Measurements from ENCODE around the gene C2CD3. TPM values are rescaled to one million over a fixed set of nuclear protein-coding genes. Genes with fewer than 3 reads are reported as not detected.

C2CD3 gene
- total RNA-seq, 1 experiment from 2014 or later = 22.0 TPM

DNA sequence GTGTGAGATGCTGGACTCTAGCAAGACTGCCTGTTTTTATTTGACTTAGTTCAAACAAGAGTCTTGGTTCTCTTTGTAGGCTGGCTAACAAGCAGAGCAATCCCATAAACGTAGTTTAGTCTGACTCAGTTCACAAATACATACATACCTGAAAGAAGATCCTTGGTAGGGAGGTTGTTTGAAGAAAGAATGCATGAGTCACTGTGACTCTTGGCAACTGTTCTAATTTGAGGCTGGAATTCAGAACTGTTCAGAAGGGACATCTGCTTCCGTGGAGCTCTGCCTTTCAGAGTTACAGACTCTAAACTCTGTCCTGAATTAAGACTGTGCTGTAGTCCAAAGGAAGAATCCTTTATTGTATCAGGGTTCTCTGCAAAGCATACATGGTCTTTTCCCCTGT lies 32.2 kb downstream of the C2CD3 start:
- DNase-seq = no peak
- H3K4me1 Mint-ChIP-seq = peaks cover 25 to 32% of the 10 kb centered on the region in 2 experiments
- H3K23ac ChIP-seq (ENCODE audit: insufficient read length, low read depth, low read length) = no peak overlapping the region

More for the DNA sequence above, 32.2 kb downstream of the C2CD3 start:
- no peak overlapping the region for H4K5ac ChIP-seq (ENCODE audit: insufficient read length, low read depth, low read length)
- no peak overlapping the region for H3K56ac ChIP-seq (ENCODE audit: insufficient read length, low read depth, low read length)
- no peak overlapping the region for H2BK20ac ChIP-seq (ENCODE audit: low read depth, low read length, poor library complexity, severe bottlenecking)
- no peaks in the 10 kb centered on the region for H3K79me2 ChIP-seq (ENCODE audit: insufficient read depth, low read length)
- H3K79me1 ChIP-seq (ENCODE audit: insufficient read depth, low read depth, low read length, poor library complexity, severe bottlenecking) = no peaks in the 10 kb centered on the region
- no peak overlapping the region for H4K8ac ChIP-seq (replicated peaks; ENCODE audit: insufficient read length, low read depth, low read length)
- no peak overlapping the region for H3K14ac ChIP-seq (ENCODE audit: insufficient read depth, low read length)
- H3K27me3 ChIP-seq (ENCODE audit: insufficient read depth, low read length) = no peaks in the 10 kb centered on the region
- no peak for TF ChIP-seq CTCF (conservative IDR thresholded peaks at IDR 0.05)
- H3K4me3 Mint-ChIP-seq = no peak overlapping the region
- no peak overlapping the region for H2AK5ac ChIP-seq (ENCODE audit: insufficient read length, low read length)
- H3K27ac ChIP-seq (ENCODE audit: insufficient read length, low read depth, low read length) = peak overlapping the region; percentile 95
- WGBS (ENCODE audit: extremely low coverage, insufficient read length, low lambda C conversion rate) = no CpG with 5 or more reads among the region's 2 CpGs
- no peak overlapping the region for H3K9ac ChIP-seq (ENCODE audit: extremely low read depth, insufficient read length, low read length)
- H2BK12ac ChIP-seq (ENCODE audit: insufficient read length, low read depth, low read length) = no peak overlapping the region
- H3K4me1 ChIP-seq (ENCODE audit: insufficient read depth, low read length) = peaks cover 3% of the 10 kb centered on the region; the same call in 1 of the 2 replicates
- no peak overlapping the region for H4K91ac ChIP-seq (ENCODE audit: insufficient read length, low read depth, low read length)
- H2BK120ac ChIP-seq (ENCODE audit: low read depth, low read length, poor library complexity, severe bottlenecking) = no peak overlapping the region
- peaks cover 0 to 22% (median 21%) of the 10 kb centered on the region in 3 experiments; a peak in 5 of 7 replicates for H3K36me3 Mint-ChIP-seq (ENCODE audit: insufficient read depth in 1 of 3, low read depth in 3 of 3)
- H3K9me3 ChIP-seq (ENCODE audit: control insufficient read depth, low read depth, low read length) = no peaks in the 10 kb centered on the region
- no peak overlapping the region for H3T11ph ChIP-seq (ENCODE audit: low read length)
- no peak overlapping the region for H2BK5ac ChIP-seq (ENCODE audit: insufficient read length, low read length)
- H2BK15ac ChIP-seq (ENCODE audit: low read depth, low read length) = no peak overlapping the region
- peak overlapping the region; percentile 50 to 79 (median 62); a peak in 5 of 7 replicates for H3K27ac Mint-ChIP-seq
- H3K27me3 Mint-ChIP-seq (ENCODE audit: low read depth) = no peaks in the 10 kb centered on the region
- H2AFZ ChIP-seq (ENCODE audit: low read length) = no peak overlapping the region
- H3K4me2 ChIP-seq (ENCODE audit: insufficient read depth, insufficient read length, low read length) = no peak overlapping the region
- H3K4ac ChIP-seq (ENCODE audit: low read depth, low read length) = no peak overlapping the region
- H3K23me2 ChIP-seq (ENCODE audit: insufficient read length, low read depth, low read length, poor library complexity, severe bottlenecking) = no peaks in the 10 kb centered on the region
- no peaks in the 10 kb centered on the region for H4K20me1 ChIP-seq (ENCODE audit: control insufficient read depth, insufficient read depth, insufficient read length)
- H3K18ac ChIP-seq (ENCODE audit: insufficient read length, low read depth, low read length) = no peak overlapping the region
- H3K9me3 Mint-ChIP-seq = no peaks in the 10 kb centered on the region

Measured in H9 (cell line).